HepG2 (cell line): ENCODE data around the gene SLC25A33. TPM values are rescaled to one million over a fixed set of nuclear protein-coding genes. Genes with fewer than 3 reads are reported as not detected.
A peak's percentile ranks its signal among the peaks of the same experiment; 100 is the strongest.

Experiments
- ARID2 ChIP-seq: sonication (generic); formaldehyde crosslinking; IDR thresholded peaks from 2 replicates; pipeline ENCODE4 v1.8.1; 2022; ENCODE audit warnings: mild to moderate bottlenecking, missing genetic modification reagents, borderline replicate concordance
- DMAP1 ChIP-seq: IDR thresholded peaks from 2 replicates; pipeline ENCODE4 v1.6.1; 2016
- EEA1 ChIP-seq: sonication (generic); formaldehyde crosslinking; IDR thresholded peaks from 2 replicates; pipeline ENCODE4 v1.5.1; 2020; ENCODE audit warnings: mild to moderate bottlenecking, missing genetic modification reagents, borderline replicate concordance
- HBP1 ChIP-seq: IDR thresholded peaks from 2 replicates; pipeline ENCODE4 v1.6.1; 2016; ENCODE audit warnings: low read depth, control low read depth
- HDAC2 ChIP-seq: sonication (generic); formaldehyde crosslinking; IDR thresholded peaks from 2 replicates; pipeline ENCODE4 v1.4.0; 2020; ENCODE audit warnings: missing genetic modification reagents
- HNRNPUL1 ChIP-seq: fragments of 200-400 bp; formaldehyde crosslinking; IDR thresholded peaks from 2 replicates; pipeline ENCODE4 v1.6.1; 2017; ENCODE audit warnings: low read depth, mild to moderate bottlenecking, low read length, moderate library complexity
- MBD4 ChIP-seq: IDR thresholded peaks from 2 replicates; pipeline ENCODE4 v1.6.1; 2012; ENCODE audit warnings: low read length, inconsistent platforms, borderline replicate concordance
- MIXL1 ChIP-seq: IDR thresholded peaks from 2 replicates; pipeline ENCODE4 v1.6.1; 2016
- MTF2 ChIP-seq: sonication (generic); formaldehyde crosslinking; IDR thresholded peaks from 2 replicates; pipeline ENCODE4 v1.5.0; 2020; ENCODE audit warnings: missing genetic modification reagents, borderline replicate concordance
- NONO ChIP-seq, 2 experiments: fragments of 450-650 bp in 1 of 2; sonication (generic) in 1 of 2; formaldehyde crosslinking in 1 of 2; IDR thresholded peaks in 1 of 2; conservative IDR thresholded peaks in 1 of 2; 2 replicates each; pipeline versions ENCODE4 v1.6.1 to v1.8.0; 2017 to 2022; ENCODE audit warnings: mild to moderate bottlenecking in 1 of 2, missing genetic modification reagents in 1 of 2, moderate library complexity in 1 of 2
- NR2F2 ChIP-seq: IDR thresholded peaks from 2 replicates; pipeline ENCODE4 v1.6.1; 2012; ENCODE audit warnings: low read depth, inconsistent platforms, borderline replicate concordance
- PHB2 ChIP-seq: fragments of 450-650 bp; IDR thresholded peaks from 2 replicates; pipeline ENCODE4 v1.6.1; 2018; ENCODE audit not compliant: partially characterized antibody
- SOX13 ChIP-seq, 3 experiments: fragments of 450-650 bp in 1 of 3; sonication (generic) in 1 of 3; formaldehyde crosslinking in 1 of 3; IDR thresholded peaks in 2 of 3; conservative IDR thresholded peaks in 1 of 3; 2 replicates each; pipeline versions ENCODE4 v1.5.0 to v1.6.1; 2016 to 2020; ENCODE audit warnings: antibody characterized with exemption in 1 of 3, mild to moderate bottlenecking in 1 of 3, missing compliant biosample characterization in 1 of 3, missing genetic modification reagents in 1 of 3, moderate library complexity in 1 of 3
- SP2 ChIP-seq: sonication (generic); formaldehyde crosslinking; IDR thresholded peaks from 2 replicates; pipeline ENCODE4 v1.5.1; 2020; ENCODE audit warnings: mild to moderate bottlenecking, missing genetic modification reagents
- USF2 ChIP-seq, 2 experiments: sonication (generic) in 1 of 2; formaldehyde crosslinking in 1 of 2; IDR thresholded peaks; 2 replicates each; pipeline versions ENCODE4 v1.5.1 to v1.6.1; 2011 to 2020; ENCODE audit warnings: borderline replicate concordance in 1 of 2, low read depth in 1 of 2, low read length in 1 of 2, mild to moderate bottlenecking in 1 of 2, missing genetic modification reagents in 1 of 2, moderate library complexity in 1 of 2
- ZBTB39 ChIP-seq: sonication (generic); formaldehyde crosslinking; IDR thresholded peaks from 2 replicates; pipeline ENCODE4 v1.5.0; 2020; ENCODE audit warnings: missing genetic modification reagents
- ZBTB7A ChIP-seq: sonication (generic); formaldehyde crosslinking; IDR thresholded peaks from 2 replicates; pipeline ENCODE4 v1.8.0; 2022; ENCODE audit warnings: mild to moderate bottlenecking, missing genetic modification reagents
- ZNF34 ChIP-seq: sonication (generic); formaldehyde crosslinking; IDR thresholded peaks from 2 replicates; pipeline ENCODE4 v1.4.0; 2020; ENCODE audit warnings: mild to moderate bottlenecking, missing genetic modification reagents, borderline replicate concordance
- ZNF431 ChIP-seq: sonication (generic); formaldehyde crosslinking; IDR thresholded peaks from 2 replicates; pipeline ENCODE4 v1.9.0; 2022; ENCODE audit warnings: missing genetic modification reagents, low read depth, mild to moderate bottlenecking, borderline replicate concordance
- ZNF556 ChIP-seq: sonication (generic); formaldehyde crosslinking; IDR thresholded peaks from 2 replicates; pipeline ENCODE4 v1.4.0; 2020; ENCODE audit warnings: mild to moderate bottlenecking, missing genetic modification reagents, borderline replicate concordance
- ZNF747 ChIP-seq: sonication (generic); formaldehyde crosslinking; IDR thresholded peaks from 2 replicates; pipeline ENCODE4 v1.8.1; 2023; ENCODE audit warnings: missing genetic modification reagents, mild to moderate bottlenecking, borderline replicate concordance
- ZNF800 ChIP-seq: sonication (generic); formaldehyde crosslinking; IDR thresholded peaks from 2 replicates; pipeline ENCODE4 v1.4.0; 2020; ENCODE audit warnings: missing genetic modification reagents
- polyA plus RNA-seq, 8 experiments: library from polyadenylated mRNA; depleted of rRNA in 3 of 8; stranded (reverse) in 7 of 8; unstranded in 1 of 8; fragments of >200 nt; fragmentation: Illumina TruSeq in 4 of 8; extraction: Trizol in 4 of 8; gene quantifications; 2 replicates each; pipeline versions ENCODE4 v1.2.1 to v1.2.3, GENCODE V29; 2011 to 2016; ENCODE audit warnings: low read depth in 4 of 8, missing spikeins in 1 of 8, mixed read lengths in 1 of 8; ENCODE audit not compliant: insufficient read depth in 1 of 8
- total RNA-seq, 5 experiments: library from RNA; depleted of rRNA; stranded (reverse); fragments of >200 nt; fragmentation: Illumina TruSeq; extraction: Trizol; gene quantifications; 2 replicates each; pipeline ENCODE4 v1.2.3, GENCODE V29; 2016; ENCODE audit warnings: low read depth in 1 of 5

The SLC25A33 gene
- total and polyA plus RNA-seq, 2 of the 13 experiments (the other 11 are each of a cell fraction or from before 2014, with no cell fraction given), result 15.4 to 50.3 TPM

DNA sequence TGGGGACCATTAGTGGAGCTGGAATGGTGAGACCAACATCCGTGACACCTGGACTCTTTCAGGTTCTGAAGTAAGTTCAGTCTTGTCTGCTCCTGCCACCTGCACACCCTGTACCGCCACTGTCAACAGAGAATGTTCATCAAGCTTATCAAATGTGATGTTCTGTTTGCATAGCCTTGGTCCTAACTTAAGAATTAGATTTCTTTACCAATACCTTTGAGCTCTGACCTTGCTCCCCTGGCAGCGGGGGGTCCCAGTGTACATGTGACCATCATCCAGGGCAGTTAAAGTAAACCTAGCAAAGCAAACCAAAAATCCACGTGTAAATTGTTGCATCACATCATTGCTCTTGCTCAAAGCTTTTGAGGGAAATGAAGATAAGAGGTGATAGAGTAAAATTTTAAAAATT, 14.5 kb downstream of the SLC25A33 start (continued):
- TF ChIP-seq ZNF431 (CRISPR knock-in tag) (no peak; the same call in 1 of the 2 replicates), USF2 (IDR thresholded peaks at IDR 0.05; ENCODE audit: low read depth, low read length) (peak; percentile 20; the same call in 1 of the 2 replicates), USF2 (CRISPR knock-in tag; IDR thresholded peaks at IDR 0.05; ENCODE audit: borderline replicate concordance) (peak; percentile 75; the same call in 1 of the 2 replicates), MTF2 (CRISPR knock-in tag) (no peak), SOX13 (IDR thresholded peaks at IDR 0.05) (peak; percentile 77), SOX13 (CRISPR knock-in tag; conservative IDR thresholded peaks at IDR 0.05 in 1 of 2, IDR thresholded peaks at IDR 0.05 in 1 of 2) (peak in 1 of 2 experiments; percentile 96; a peak in 2 of 4 replicates), HBP1 (CRISPR knock-in tag) (peak; percentile 89), ZNF556 (CRISPR knock-in tag) (no peak), HNRNPUL1 (no peak), MBD4 (peak; percentile 56; the same call in 1 of the 2 replicates), DMAP1 (peak; percentile 74; the same call in 1 of the 2 replicates), NR2F2 (peak; percentile 98), ZNF800 (CRISPR knock-in tag) (no peak), ARID2 (peak; percentile 70; the same call in 1 of the 2 replicates), SP2 (CRISPR knock-in tag) (no peak), HDAC2 (CRISPR knock-in tag) (peak; percentile 98), ZBTB7A (peak; percentile 94; the same call in 1 of the 2 replicates), PHB2 (no peak), NONO (IDR thresholded peaks at IDR 0.05) (no peak), NONO (CRISPR knock-in tag; conservative IDR thresholded peaks at IDR 0.05) (peak; percentile 78), MIXL1 (CRISPR knock-in tag) (peak; percentile 99), EEA1 (CRISPR knock-in tag) (no peak), ZNF747 (CRISPR knock-in tag) (peak; percentile 72; the same call in 1 of the 2 replicates), ZNF34 (CRISPR knock-in tag) (no peak), ZBTB39 (CRISPR knock-in tag) (0 out of 2 replicates have a peak, but pooled peaks have one; percentile 62)
